KMS-11 (cell line): Measurements from ENCODE around the gene SETBP1.

Source experiments
- H2AFZ ChIP-seq: fragments of 200-600 bp; sonication (generic); 2 replicates; pipeline ENCODE4 v1.6.1; 2016; ENCODE audit warnings: antibody characterized with exemption, mixed run types, low read depth
- H3K27ac ChIP-seq: fragments of 200-600 bp; sonication (generic); 2 replicates; pipeline ENCODE4 v1.6.1; 2016; ENCODE audit warnings: mild to moderate bottlenecking, mixed run types
- H3K27me3 ChIP-seq: fragments of 200-600 bp; sonication (generic); 2 replicates; pipeline ENCODE4 v1.6.1; 2017; ENCODE audit warnings: mild to moderate bottlenecking, low read depth, mixed run types, moderate library complexity; ENCODE audit not compliant: insufficient read depth
- H3K36me3 ChIP-seq: fragments of 200-600 bp; sonication (generic); 2 replicates; pipeline ENCODE4 v1.6.1; 2017; ENCODE audit warnings: mild to moderate bottlenecking, mixed run types; ENCODE audit not compliant: insufficient read depth
- H3K4me1 ChIP-seq: fragments of 200-600 bp; sonication (generic); 2 replicates; pipeline ENCODE4 v1.6.1; 2016; ENCODE audit warnings: mild to moderate bottlenecking, low read depth, mixed run types; ENCODE audit not compliant: poor library complexity, severe bottlenecking
- H3K4me2 ChIP-seq: fragments of 200-600 bp; sonication (generic); 2 replicates; pipeline ENCODE4 v1.7.0; 2016; ENCODE audit warnings: mild to moderate bottlenecking, mixed run types
- H3K4me3 ChIP-seq: fragments of 200-600 bp; sonication (generic); IDR thresholded peaks from 2 replicates; pipeline ENCODE4 v1.6.1; 2017; ENCODE audit warnings: low read depth, low read length, mixed read lengths; ENCODE audit not compliant: insufficient read depth
- H3K79me2 ChIP-seq: fragments of 200-600 bp; sonication (generic); 2 replicates; pipeline ENCODE4 v1.6.1; 2016; ENCODE audit warnings: low read depth, mixed run types; ENCODE audit not compliant: insufficient read depth
- H3K9ac ChIP-seq: fragments of 200-600 bp; sonication (generic); 2 replicates; pipeline ENCODE4 v1.6.1; 2016; ENCODE audit warnings: mild to moderate bottlenecking, mixed run types
- H4K20me1 ChIP-seq: fragments of 200-600 bp; sonication (generic); 2 replicates; pipeline ENCODE4 v1.6.1; 2016; ENCODE audit warnings: mild to moderate bottlenecking, mixed run types; ENCODE audit not compliant: insufficient read depth
- CTCF ChIP-seq: fragments of 200-600 bp; sonication (generic); conservative IDR thresholded peaks from 2 replicates; pipeline ENCODE4 v1.6.1; 2017; ENCODE audit warnings: low read depth, mild to moderate bottlenecking, antibody characterized with exemption, low read length, moderate library complexity, mixed read lengths

SETBP1 gene

GRCh38 chr18:44960580-44960979 lies 279.9 kb downstream of the SETBP1 start:
- Histone ChIP-seq H3K27ac (no peak overlapping the region), H3K79me2 (no peaks in the 10 kb centered on the region), H3K4me2 (no peak overlapping the region), H3K36me3 (no peaks in the 10 kb centered on the region), H3K9ac (no peak overlapping the region), H3K4me1 (peaks cover 6% of the 10 kb centered on the region), H2AFZ (no peak overlapping the region), H3K4me3 (no peak overlapping the region), H4K20me1 (no peaks in the 10 kb centered on the region), H3K27me3 (no peaks in the 10 kb centered on the region)
- TF ChIP-seq CTCF = no peak

- no peak overlapping the region for H3K9ac ChIP-seq
- peaks cover 6% of the 10 kb centered on the region for H3K4me1 ChIP-seq
- no peak overlapping the region for H3K4me2 ChIP-seq
- H3K79me2 ChIP-seq = no peaks in the 10 kb centered on the region
- no peak overlapping the region for H3K27ac ChIP-seq
- TF ChIP-seq CTCF = no peak
- no peaks in the 10 kb centered on the region for H4K20me1 ChIP-seq
- no peak overlapping the region for H3K4me3 ChIP-seq
- H3K36me3 ChIP-seq = no peaks in the 10 kb centered on the region
- no peaks in the 10 kb centered on the region for H3K27me3 ChIP-seq
- H2AFZ ChIP-seq = no peak overlapping the region
Measured at GRCh38 chr18:44961288-44961995, 280.8 kb downstream of the SETBP1 start.

GRCh38 chr18:44967599-44967998 lies 286.9 kb downstream of the SETBP1 start:
- Histone ChIP-seq H3K36me3 (no peaks in the 10 kb centered on the region), H3K27ac (no peak overlapping the region)

GRCh38 chr18:44968336-44968735 lies 287.6 kb downstream of the SETBP1 start:
- Histone ChIP-seq H3K27ac (no peak overlapping the region), H3K27me3 (no peaks in the 10 kb centered on the region), H4K20me1 (no peaks in the 10 kb centered on the region), H3K79me2 (no peaks in the 10 kb centered on the region), H3K4me2 (no peak overlapping the region), H3K36me3 (no peaks in the 10 kb centered on the region), H2AFZ (no peak overlapping the region), H3K4me3 (no peak overlapping the region), H3K9ac (no peak overlapping the region), H3K4me1 (no peaks in the 10 kb centered on the region)
- no peak for TF ChIP-seq CTCF

More at GRCh38 chr18:44967599-44967998, 286.9 kb downstream of the SETBP1 start:
- Histone ChIP-seq H3K9ac (no peak overlapping the region), H3K4me1 (no peaks in the 10 kb centered on the region), H3K27me3 (no peaks in the 10 kb centered on the region), H3K4me2 (no peak overlapping the region), H3K4me3 (no peak overlapping the region), H3K79me2 (no peaks in the 10 kb centered on the region), H4K20me1 (no peaks in the 10 kb centered on the region), H2AFZ (no peak overlapping the region)
- TF ChIP-seq CTCF = no peak
